K562 (cell line): ENCODE measurements around the gene SCLY. TPM values are rescaled to one million over a fixed set of nuclear protein-coding genes. Genes with fewer than 3 reads are reported as not detected.

Experiments
- CBFA2T2 ChIP-seq: fragments of 450-650 bp; conservative IDR thresholded peaks from 2 replicates; pipeline ENCODE4 v1.6.1; 2017; ENCODE audit warnings: mild to moderate bottlenecking
- HDAC2 ChIP-seq: fragments of 450-650 bp; IDR thresholded peaks from 2 replicates; pipeline ENCODE4 v1.6.1; 2016; ENCODE audit warnings: mild to moderate bottlenecking
- HMG20B ChIP-seq: fragments of 250-450 bp; sonication (Bioruptor Pico); IDR thresholded peaks from 2 replicates; pipeline ENCODE4 v1.5.0; 2021; ENCODE audit warnings: mild to moderate bottlenecking
- NR2C2 ChIP-seq, 2 experiments: fragments of 200-800 bp in 1 of 2; sonication (Bioruptor generic) in 1 of 2; sonication (generic) in 1 of 2; formaldehyde crosslinking in 1 of 2; IDR thresholded peaks; 2 replicates each; pipeline versions ENCODE4 v1.6.1 to v1.8.0; 2016 to 2022; ENCODE audit warnings: mild to moderate bottlenecking in 1 of 2, missing compliant biosample characterization in 1 of 2, missing genetic modification characterization in 1 of 2, missing genetic modification reagents in 1 of 2
- PHB ChIP-seq: fragments of 250-450 bp; sonication (Bioruptor Pico); IDR thresholded peaks from 2 replicates; pipeline ENCODE4 v1.5.0; 2021
- TAL1 ChIP-seq: fragments of 450-650 bp; IDR thresholded peaks from 2 replicates; pipeline ENCODE4 v1.6.1; 2016; ENCODE audit warnings: mild to moderate bottlenecking
- TCF7L2 ChIP-seq: fragments of 150-350 bp; IDR thresholded peaks from 2 replicates; pipeline ENCODE4 v1.6.1; 2016; ENCODE audit warnings: low read depth, mild to moderate bottlenecking, low read length, moderate library complexity
- YY1 ChIP-seq, 3 experiments: IDR thresholded peaks; 2 replicates each; pipeline ENCODE4 v1.6.1; 2011; ENCODE audit warnings: low read length in 2 of 3, mild to moderate bottlenecking in 2 of 3, moderate library complexity in 2 of 3, borderline replicate concordance in 1 of 3, control low read depth in 1 of 3, low read depth in 1 of 3; ENCODE audit not compliant: insufficient read depth in 3 of 3, insufficient replicate concordance in 2 of 3, control insufficient read depth in 1 of 3, insufficient read length in 1 of 3; ENCODE audit errors: extremely low read depth in 1 of 3
- ZFP36 ChIP-seq: fragments of 150-350 bp; IDR thresholded peaks from 2 replicates; pipeline ENCODE4 v1.6.1; 2018; ENCODE audit warnings: low read length, low read depth; ENCODE audit not compliant: partially characterized antibody
- ZNF347 ChIP-seq: fragments of 450-650 bp; formaldehyde crosslinking; IDR thresholded peaks from 2 replicates; pipeline ENCODE4 v1.4.0; 2020; ENCODE audit warnings: low read depth, mild to moderate bottlenecking, moderate library complexity
- polyA plus RNA-seq, 8 experiments: library from polyadenylated mRNA; depleted of rRNA in 4 of 8; stranded (reverse) in 5 of 8; unstranded in 3 of 8; fragments of >200 nt; fragmentation: Nextera tagmentation in 2 of 8; fragmentation: Illumina TruSeq in 1 of 8; extraction: Ambion mirVana in 2 of 8; extraction: Trizol in 1 of 8; gene quantifications; 2 replicates each; pipeline versions ENCODE4 v1.2.1 to v1.2.3, GENCODE V29; 2011 to 2014; ENCODE audit warnings: inconsistent platforms in 1 of 8, missing spikeins in 1 of 8
- total RNA-seq, 7 experiments: library from RNA; depleted of rRNA in 6 of 7; stranded (reverse); fragments of >200 nt in 6 of 7; fragmentation: Illumina TruSeq in 2 of 7; extraction: Trizol in 2 of 7; gene quantifications; 2 replicates each; pipeline versions ENCODE4 v1.2.1 to v1.2.3, GENCODE V29; 2011 to 2021; ENCODE audit warnings: low replicate concordance in 1 of 7
- TF ChIP-seq, protein P1 (sequence below): fragments of 450-650 bp; IDR thresholded peaks from 2 replicates; pipeline ENCODE4 v1.6.1; 2017; ENCODE audit warnings: mild to moderate bottlenecking, moderate library complexity
- TF ChIP-seq, protein P2 (sequence below): fragments of 250-450 bp; sonication (Bioruptor Pico); IDR thresholded peaks from 2 replicates; pipeline ENCODE4 v1.4.0; 2020
- TF ChIP-seq, protein P3 (sequence below): fragments of 250-450 bp; sonication (Bioruptor Pico); IDR thresholded peaks from 2 replicates; pipeline ENCODE4 v1.8.0; 2021; ENCODE audit warnings: moderate library complexity, mild to moderate bottlenecking, inconsistent platforms
- TF ChIP-seq, protein P4 (sequence below): sonication (generic); formaldehyde crosslinking; IDR thresholded peaks from 2 replicates; pipeline ENCODE4 v1.8.0; 2022; ENCODE audit warnings: mild to moderate bottlenecking, missing genetic modification reagents

Gene SCLY
- total and polyA plus RNA-seq, 9 of the 15 experiments (the other 6 are each of a cell fraction or from before 2014, with no cell fraction given) = 2.6 to 32.2 (median 21.1) TPM

DNA sequence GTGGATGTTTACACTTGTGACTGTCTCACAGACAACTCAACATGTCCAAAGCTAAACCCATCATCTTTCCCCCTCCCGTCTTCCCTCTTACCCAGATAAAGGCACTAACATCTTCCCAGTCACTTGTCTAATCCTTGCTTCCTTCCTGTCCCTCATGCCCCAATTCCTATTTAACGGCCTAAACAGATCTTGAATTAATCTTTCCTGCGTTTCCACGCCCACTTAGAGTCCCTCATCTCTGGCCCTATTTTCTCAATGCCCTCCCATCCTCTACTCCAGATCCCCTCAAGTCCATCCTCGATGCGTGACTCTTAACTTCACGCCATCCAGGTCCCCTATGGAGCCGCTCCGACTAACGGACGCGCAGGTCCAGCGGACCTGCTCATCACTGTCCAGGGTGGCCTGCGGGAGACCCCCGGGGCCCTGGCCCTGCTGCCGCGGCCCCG, 682 bp upstream of the SCLY start (continued):
- TF ChIP-seq, protein P1, sequence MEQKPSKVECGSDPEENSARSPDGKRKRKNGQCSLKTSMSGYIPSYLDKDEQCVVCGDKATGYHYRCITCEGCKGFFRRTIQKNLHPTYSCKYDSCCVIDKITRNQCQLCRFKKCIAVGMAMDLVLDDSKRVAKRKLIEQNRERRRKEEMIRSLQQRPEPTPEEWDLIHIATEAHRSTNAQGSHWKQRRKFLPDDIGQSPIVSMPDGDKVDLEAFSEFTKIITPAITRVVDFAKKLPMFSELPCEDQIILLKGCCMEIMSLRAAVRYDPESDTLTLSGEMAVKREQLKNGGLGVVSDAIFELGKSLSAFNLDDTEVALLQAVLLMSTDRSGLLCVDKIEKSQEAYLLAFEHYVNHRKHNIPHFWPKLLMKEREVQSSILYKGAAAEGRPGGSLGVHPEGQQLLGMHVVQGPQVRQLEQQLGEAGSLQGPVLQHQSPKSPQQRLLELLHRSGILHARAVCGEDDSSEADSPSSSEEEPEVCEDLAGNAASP = no peak
- TF ChIP-seq TCF7L2 (no peak), PHB (no peak), ZNF347 (no peak), YY1 (IDR thresholded peaks at IDR 0.05; ENCODE audit: borderline replicate concordance in 1 of 3, control insufficient read depth in 1 of 3, extremely low read depth in 1 of 3, insufficient read depth in 3 of 3, insufficient read length in 1 of 3, insufficient replicate concordance in 2 of 3, low read depth in 1 of 3, low read length in 2 of 3) (no peak), NR2C2 (CRISPR knock-in tag; IDR thresholded peaks at IDR 0.05) (no peak), NR2C2 (tag; IDR thresholded peaks at IDR 0.05) (no peak), HMG20B (CRISPR knock-in tag) (no peak), ZFP36 (no peak), TAL1 (no peak), HDAC2 (no peak), CBFA2T2 (no peak)
- TF ChIP-seq, protein P2, sequence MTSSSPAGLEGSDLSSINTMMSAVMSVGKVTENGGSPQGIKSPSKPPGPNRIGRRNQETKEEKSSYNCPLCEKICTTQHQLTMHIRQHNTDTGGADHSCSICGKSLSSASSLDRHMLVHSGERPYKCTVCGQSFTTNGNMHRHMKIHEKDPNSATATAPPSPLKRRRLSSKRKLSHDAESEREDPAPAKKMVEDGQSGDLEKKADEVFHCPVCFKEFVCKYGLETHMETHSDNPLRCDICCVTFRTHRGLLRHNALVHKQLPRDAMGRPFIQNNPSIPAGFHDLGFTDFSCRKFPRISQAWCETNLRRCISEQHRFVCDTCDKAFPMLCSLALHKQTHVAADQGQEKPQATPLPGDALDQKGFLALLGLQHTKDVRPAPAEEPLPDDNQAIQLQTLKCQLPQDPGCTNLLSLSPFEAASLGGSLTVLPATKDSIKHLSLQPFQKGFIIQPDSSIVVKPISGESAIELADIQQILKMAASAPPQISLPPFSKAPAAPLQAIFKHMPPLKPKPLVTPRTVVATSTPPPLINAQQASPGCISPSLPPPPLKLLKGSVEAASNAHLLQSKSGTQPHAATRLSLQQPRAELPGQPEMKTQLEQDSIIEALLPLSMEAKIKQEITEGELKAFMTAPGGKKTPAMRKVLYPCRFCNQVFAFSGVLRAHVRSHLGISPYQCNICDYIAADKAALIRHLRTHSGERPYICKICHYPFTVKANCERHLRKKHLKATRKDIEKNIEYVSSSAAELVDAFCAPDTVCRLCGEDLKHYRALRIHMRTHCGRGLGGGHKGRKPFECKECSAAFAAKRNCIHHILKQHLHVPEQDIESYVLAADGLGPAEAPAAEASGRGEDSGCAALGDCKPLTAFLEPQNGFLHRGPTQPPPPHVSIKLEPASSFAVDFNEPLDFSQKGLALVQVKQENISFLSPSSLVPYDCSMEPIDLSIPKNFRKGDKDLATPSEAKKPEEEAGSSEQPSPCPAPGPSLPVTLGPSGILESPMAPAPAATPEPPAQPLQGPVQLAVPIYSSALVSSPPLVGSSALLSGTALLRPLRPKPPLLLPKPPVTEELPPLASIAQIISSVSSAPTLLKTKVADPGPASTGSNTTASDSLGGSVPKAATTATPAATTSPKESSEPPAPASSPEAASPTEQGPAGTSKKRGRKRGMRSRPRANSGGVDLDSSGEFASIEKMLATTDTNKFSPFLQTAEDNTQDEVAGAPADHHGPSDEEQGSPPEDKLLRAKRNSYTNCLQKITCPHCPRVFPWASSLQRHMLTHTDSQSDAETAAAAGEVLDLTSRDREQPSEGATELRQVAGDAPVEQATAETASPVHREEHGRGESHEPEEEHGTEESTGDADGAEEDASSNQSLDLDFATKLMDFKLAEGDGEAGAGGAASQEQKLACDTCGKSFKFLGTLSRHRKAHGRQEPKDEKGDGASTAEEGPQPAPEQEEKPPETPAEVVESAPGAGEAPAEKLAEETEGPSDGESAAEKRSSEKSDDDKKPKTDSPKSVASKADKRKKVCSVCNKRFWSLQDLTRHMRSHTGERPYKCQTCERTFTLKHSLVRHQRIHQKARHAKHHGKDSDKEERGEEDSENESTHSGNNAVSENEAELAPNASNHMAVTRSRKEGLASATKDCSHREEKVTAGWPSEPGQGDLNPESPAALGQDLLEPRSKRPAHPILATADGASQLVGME (CRISPR knock-in tag) = no peak
- TF ChIP-seq, protein P3, sequence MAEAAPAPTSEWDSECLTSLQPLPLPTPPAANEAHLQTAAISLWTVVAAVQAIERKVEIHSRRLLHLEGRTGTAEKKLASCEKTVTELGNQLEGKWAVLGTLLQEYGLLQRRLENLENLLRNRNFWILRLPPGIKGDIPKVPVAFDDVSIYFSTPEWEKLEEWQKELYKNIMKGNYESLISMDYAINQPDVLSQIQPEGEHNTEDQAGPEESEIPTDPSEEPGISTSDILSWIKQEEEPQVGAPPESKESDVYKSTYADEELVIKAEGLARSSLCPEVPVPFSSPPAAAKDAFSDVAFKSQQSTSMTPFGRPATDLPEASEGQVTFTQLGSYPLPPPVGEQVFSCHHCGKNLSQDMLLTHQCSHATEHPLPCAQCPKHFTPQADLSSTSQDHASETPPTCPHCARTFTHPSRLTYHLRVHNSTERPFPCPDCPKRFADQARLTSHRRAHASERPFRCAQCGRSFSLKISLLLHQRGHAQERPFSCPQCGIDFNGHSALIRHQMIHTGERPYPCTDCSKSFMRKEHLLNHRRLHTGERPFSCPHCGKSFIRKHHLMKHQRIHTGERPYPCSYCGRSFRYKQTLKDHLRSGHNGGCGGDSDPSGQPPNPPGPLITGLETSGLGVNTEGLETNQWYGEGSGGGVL (CRISPR knock-in tag) = no peak
- TF ChIP-seq, protein P4, sequence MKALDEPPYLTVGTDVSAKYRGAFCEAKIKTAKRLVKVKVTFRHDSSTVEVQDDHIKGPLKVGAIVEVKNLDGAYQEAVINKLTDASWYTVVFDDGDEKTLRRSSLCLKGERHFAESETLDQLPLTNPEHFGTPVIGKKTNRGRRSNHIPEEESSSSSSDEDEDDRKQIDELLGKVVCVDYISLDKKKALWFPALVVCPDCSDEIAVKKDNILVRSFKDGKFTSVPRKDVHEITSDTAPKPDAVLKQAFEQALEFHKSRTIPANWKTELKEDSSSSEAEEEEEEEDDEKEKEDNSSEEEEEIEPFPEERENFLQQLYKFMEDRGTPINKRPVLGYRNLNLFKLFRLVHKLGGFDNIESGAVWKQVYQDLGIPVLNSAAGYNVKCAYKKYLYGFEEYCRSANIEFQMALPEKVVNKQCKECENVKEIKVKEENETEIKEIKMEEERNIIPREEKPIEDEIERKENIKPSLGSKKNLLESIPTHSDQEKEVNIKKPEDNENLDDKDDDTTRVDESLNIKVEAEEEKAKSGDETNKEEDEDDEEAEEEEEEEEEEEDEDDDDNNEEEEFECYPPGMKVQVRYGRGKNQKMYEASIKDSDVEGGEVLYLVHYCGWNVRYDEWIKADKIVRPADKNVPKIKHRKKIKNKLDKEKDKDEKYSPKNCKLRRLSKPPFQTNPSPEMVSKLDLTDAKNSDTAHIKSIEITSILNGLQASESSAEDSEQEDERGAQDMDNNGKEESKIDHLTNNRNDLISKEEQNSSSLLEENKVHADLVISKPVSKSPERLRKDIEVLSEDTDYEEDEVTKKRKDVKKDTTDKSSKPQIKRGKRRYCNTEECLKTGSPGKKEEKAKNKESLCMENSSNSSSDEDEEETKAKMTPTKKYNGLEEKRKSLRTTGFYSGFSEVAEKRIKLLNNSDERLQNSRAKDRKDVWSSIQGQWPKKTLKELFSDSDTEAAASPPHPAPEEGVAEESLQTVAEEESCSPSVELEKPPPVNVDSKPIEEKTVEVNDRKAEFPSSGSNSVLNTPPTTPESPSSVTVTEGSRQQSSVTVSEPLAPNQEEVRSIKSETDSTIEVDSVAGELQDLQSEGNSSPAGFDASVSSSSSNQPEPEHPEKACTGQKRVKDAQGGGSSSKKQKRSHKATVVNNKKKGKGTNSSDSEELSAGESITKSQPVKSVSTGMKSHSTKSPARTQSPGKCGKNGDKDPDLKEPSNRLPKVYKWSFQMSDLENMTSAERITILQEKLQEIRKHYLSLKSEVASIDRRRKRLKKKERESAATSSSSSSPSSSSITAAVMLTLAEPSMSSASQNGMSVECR (CRISPR knock-in tag) = no peak
